ENCODE results near the gene STEAP3. TPM values are rescaled to one million over a fixed set of nuclear protein-coding genes. Genes with fewer than 3 reads are reported as not detected.

The STEAP3 gene, protein sequence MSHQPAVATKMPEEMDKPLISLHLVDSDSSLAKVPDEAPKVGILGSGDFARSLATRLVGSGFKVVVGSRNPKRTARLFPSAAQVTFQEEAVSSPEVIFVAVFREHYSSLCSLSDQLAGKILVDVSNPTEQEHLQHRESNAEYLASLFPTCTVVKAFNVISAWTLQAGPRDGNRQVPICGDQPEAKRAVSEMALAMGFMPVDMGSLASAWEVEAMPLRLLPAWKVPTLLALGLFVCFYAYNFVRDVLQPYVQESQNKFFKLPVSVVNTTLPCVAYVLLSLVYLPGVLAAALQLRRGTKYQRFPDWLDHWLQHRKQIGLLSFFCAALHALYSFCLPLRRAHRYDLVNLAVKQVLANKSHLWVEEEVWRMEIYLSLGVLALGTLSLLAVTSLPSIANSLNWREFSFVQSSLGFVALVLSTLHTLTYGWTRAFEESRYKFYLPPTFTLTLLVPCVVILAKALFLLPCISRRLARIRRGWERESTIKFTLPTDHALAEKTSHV
- total RNA-seq, result 10 to 100 TPM in 1 of 4 donors, 1 to 10 TPM in 3; 5.5 to 19.8 (median 8.1) TPM

DNA sequence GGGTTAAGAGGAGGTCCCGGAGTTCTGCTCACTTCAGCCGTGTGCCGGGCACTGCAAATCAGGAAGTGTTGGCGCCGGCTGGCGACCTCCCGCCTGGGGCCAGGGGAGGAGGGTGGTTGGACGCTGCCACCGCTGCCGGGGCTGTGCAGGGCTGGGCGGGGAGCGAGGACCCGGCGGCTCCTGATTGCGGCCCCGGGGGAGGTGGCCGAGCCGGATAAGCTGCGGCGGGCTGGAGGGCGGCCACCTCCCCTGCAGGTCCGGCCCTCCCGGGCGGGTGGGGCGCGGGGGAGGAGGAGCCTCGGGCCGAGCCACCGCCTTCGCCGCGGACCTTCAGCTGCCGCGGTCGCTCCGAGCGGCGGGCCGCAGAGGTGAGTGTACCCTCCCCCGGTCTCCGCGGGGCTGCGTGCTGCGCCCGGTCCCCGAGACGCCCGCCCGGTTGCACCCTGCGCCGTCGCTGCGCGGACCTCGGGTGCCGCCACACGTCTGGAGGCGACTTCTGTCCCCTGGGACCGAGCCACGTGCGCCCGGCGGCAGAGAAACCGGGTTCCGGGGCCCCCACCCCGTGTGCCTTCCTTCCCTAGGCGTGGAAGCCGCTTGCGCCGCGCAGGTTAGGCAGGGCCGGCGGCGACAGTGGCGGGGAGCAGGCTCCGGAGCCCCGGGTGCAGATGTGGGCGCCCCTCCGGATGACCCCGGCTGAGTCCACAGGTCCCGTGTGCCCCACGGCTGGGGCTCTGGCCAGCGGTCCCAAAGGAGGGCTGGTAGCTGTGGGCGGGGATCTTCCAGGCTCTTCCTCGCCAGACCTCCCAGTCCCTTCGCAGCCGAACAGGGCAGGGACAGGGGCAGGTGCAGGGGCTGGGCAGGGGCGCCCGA, at the start of gene STEAP3:
Gene STEAP3 (plus strand): TSS at position 314 of the 870 bp plus-strand sequence. CDS start 7,179 bp downstream, outside the sequence.
- Histone ChIP-seq H3K36me3 (no peaks in the 10 kb centered on the region), H3K27me3 (peaks cover 0 to 10% of the 10 kb centered on the region in 2 donors), H3K4me3 (peak within 1 kb of the TSS; percentile 46 to 72 (median 60)), H3K9me3 (no peaks in the 10 kb centered on the region), H3K4me1 (peaks cover 0 to 18% (median 9%) of the 10 kb centered on the region in 4 donors), H3K27ac (peak within 1 kb of the TSS in 2 of 4 donors; percentile 59 to 65)
- WGBS, 2 donors, result 0 to 2% methylated on average over 29 to 46 of the region's 89 CpGs
- peak; percentile 23 to 43 for DNase-seq (ENCODE audit: low spot score in 2 of 2)
- no peak for TF ChIP-seq POLR2A (IDR thresholded peaks at IDR 0.05)
- no peak for TF ChIP-seq EP300 (IDR thresholded peaks at IDR 0.05)
- TF ChIP-seq, protein P1, sequence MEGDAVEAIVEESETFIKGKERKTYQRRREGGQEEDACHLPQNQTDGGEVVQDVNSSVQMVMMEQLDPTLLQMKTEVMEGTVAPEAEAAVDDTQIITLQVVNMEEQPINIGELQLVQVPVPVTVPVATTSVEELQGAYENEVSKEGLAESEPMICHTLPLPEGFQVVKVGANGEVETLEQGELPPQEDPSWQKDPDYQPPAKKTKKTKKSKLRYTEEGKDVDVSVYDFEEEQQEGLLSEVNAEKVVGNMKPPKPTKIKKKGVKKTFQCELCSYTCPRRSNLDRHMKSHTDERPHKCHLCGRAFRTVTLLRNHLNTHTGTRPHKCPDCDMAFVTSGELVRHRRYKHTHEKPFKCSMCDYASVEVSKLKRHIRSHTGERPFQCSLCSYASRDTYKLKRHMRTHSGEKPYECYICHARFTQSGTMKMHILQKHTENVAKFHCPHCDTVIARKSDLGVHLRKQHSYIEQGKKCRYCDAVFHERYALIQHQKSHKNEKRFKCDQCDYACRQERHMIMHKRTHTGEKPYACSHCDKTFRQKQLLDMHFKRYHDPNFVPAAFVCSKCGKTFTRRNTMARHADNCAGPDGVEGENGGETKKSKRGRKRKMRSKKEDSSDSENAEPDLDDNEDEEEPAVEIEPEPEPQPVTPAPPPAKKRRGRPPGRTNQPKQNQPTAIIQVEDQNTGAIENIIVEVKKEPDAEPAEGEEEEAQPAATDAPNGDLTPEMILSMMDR (IDR thresholded peaks at IDR 0.05), result no peak

DNA sequence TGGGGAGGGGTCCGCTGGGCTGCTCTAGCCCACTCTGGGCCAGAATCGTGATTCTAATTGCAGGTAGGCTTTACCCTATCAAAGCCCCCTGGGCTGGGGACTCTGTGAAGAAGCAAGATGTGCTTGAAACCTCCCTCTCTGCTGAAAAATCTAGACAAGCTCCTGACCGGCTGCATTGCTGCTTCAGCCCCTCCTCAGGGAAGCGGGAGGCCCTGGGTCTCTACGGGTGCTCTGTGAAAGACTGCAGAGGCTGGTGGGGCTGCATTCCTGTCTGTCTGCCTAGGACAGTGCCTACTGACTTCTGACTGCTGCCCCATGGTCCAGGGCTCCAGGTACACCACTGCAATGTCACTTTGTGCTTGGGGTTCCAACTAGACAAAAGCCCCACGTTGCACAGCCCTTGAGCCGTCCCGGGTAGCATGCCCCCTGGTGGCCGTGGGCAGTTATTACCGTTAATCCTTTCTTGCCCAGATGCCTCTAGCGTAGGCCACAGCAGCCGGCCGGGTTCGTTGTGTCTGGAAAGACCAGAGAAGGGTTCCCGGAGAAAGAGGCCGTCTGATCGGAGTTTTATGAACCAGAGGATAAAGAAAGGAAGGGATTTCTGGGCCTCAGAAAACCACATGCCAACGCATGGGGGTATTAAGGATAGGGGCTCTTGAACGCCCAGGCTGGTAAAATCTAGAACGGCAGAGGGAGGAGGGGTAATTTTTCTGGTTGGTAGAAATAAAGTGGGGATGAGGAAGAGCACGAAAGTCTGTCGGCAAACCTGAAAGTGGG, 49.2 kb upstream of the STEAP3 start:
- H3K27ac ChIP-seq, result no peak overlapping the region
- no peak overlapping the region for H3K4me3 ChIP-seq
- no peaks in the 10 kb centered on the region for H3K27me3 ChIP-seq
- H3K9me3 ChIP-seq, result no peaks in the 10 kb centered on the region
- no peaks in the 10 kb centered on the region for H3K36me3 ChIP-seq
- TF ChIP-seq EP300 (IDR thresholded peaks at IDR 0.05) (no peak), POLR2A (IDR thresholded peaks at IDR 0.05) (no peak)
- TF ChIP-seq, protein P1 (IDR thresholded peaks at IDR 0.05), result peak; percentile 20 to 50 (median 28)
- 65 to 68% methylated on average over 22 of the region's 22 CpGs for WGBS, 2 donors
- DNase-seq (ENCODE audit: low spot score in 2 of 2), result no peak
- H3K4me1 ChIP-seq, result no peaks in the 10 kb centered on the region

DNA sequence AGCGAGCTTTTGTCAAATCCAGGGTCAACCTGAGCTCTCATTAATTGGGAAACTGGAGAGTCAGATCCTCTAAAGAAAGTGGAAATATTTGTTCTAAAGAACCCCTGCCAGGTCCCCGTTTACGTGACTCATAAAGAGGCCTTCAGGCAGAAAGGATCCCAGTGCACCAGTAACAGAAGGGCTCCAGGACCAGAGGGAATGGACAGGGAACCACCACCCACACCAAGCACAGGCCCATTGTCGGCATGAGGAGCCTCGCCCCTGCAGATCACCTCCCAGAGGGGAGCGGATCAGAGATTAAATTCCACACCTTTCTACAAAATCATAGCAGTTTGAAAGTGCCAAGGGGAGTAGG, 48.7 kb upstream of the STEAP3 start:
- Histone ChIP-seq H3K27ac (no peak overlapping the region), H3K27me3 (no peaks in the 10 kb centered on the region), H3K4me3 (no peak overlapping the region), H3K4me1 (no peaks in the 10 kb centered on the region), H3K36me3 (no peaks in the 10 kb centered on the region), H3K9me3 (no peaks in the 10 kb centered on the region)
- no peak for DNase-seq (ENCODE audit: low spot score in 2 of 2)
- WGBS, 2 donors, result 73 to 78% methylated on average over 6 of the region's 6 CpGs
- no peak for TF ChIP-seq EP300 (IDR thresholded peaks at IDR 0.05)
- TF ChIP-seq POLR2A (IDR thresholded peaks at IDR 0.05), result no peak
- TF ChIP-seq, protein P1 (IDR thresholded peaks at IDR 0.05), result no peak

DNA sequence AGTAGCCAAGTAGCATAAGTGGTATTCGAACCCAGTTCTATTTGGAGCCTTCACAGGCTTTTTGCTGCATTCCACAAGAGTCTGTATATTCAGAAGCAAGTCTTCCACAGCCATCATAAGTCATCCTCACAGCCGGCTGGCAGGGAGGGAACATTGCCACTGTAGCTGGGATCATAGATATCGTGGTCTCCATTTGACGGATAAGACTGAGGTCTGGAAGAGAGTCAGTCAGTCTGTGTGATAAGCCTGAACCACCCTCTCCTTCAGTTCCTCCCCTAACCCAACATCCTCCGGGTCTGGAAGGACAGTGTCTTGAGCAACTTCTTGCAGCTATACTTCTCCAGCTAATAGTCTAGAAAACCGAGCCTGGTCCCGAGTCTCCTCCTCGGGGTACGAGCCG, 48.1 kb upstream of the STEAP3 start:
- H3K27me3 ChIP-seq, result no peaks in the 10 kb centered on the region
- DNase-seq (ENCODE audit: low spot score in 2 of 2), result no peak

More for the DNA sequence above, 48.1 kb upstream of the STEAP3 start:
- Histone ChIP-seq H3K9me3 (no peaks in the 10 kb centered on the region), H3K4me1 (no peaks in the 10 kb centered on the region), H3K4me3 (no peak overlapping the region), H3K36me3 (no peaks in the 10 kb centered on the region), H3K27ac (no peak overlapping the region)
- TF ChIP-seq, protein P1 (IDR thresholded peaks at IDR 0.05), result no peak
- TF ChIP-seq POLR2A (IDR thresholded peaks at IDR 0.05) (no peak), EP300 (IDR thresholded peaks at IDR 0.05) (no peak)
- WGBS, 2 donors, result 78 to 88% methylated on average over 10 of the region's 10 CpGs
